HEK293 (cell line): Measurements from ENCODE around the gene CXCL3.

Experiments
- CTCF ChIA-PET: fragments of 350-600 bp; formaldehyde crosslinking; extraction: SDS; loops from one replicate; lab custom pipeline; 2021; ENCODE audit warnings: antibody characterized with exemption; lab: Yijun Ruan, JAX
- POLR2A ChIA-PET: fragments of 300-600 bp; formaldehyde crosslinking; extraction: SDS; loops from one replicate; lab custom pipeline; 2020; ENCODE audit warnings: antibody characterized with exemption, inconsistent platforms; lab: Yijun Ruan, JAX
- H3K27ac ChIP-seq: fragments of 200-500 bp; sonication (Bioruptor generic); 2 replicates; pipeline ENCODE4 v1.5.1; 2014; ENCODE audit warnings: low read depth, low read length, control low read depth, inconsistent platforms; ENCODE audit errors: extremely low read depth
- H3K36me3 ChIP-seq, 2 experiments: fragments of 200-500 bp in 1 of 2; sonication (Bioruptor generic) in 1 of 2; 1 replicate in 1 of 2; 2 replicates in 1 of 2; pipeline ENCODE4 v1.5.1; 2014 to 2017; ENCODE audit warnings: inconsistent platforms in 2 of 2, low read length in 2 of 2; ENCODE audit not compliant: control insufficient read depth in 2 of 2, insufficient read depth in 1 of 2
- H3K4me1 ChIP-seq: fragments of 200-500 bp; sonication (Bioruptor generic); 2 replicates; pipeline ENCODE4 v1.5.1; 2014; ENCODE audit warnings: mild to moderate bottlenecking, low read length, inconsistent platforms; ENCODE audit not compliant: control insufficient read depth, insufficient read depth
- H3K4me3 ChIP-seq: 2 replicates; pipeline ENCODE4 v1.5.1; 2011; ENCODE audit warnings: low read depth, mild to moderate bottlenecking, control low read depth, low read length, moderate library complexity
- H3K9me3 ChIP-seq: fragments of 200-500 bp; sonication (Bioruptor generic); 2 replicates; pipeline ENCODE4 v1.5.1; 2014; ENCODE audit warnings: low read depth, low read length, inconsistent platforms; ENCODE audit not compliant: control insufficient read depth, insufficient read depth
- ATF2 ChIP-seq: fragments of 450-650 bp; formaldehyde crosslinking; IDR thresholded peaks from 2 replicates; pipeline ENCODE4 v1.5.1; 2016; ENCODE audit warnings: missing biosample characterization, missing genetic modification characterization, low read depth
- BCL6B ChIP-seq: fragments of 450-650 bp; formaldehyde crosslinking; IDR thresholded peaks from 2 replicates; pipeline ENCODE4 v1.5.1; 2017; ENCODE audit warnings: missing biosample characterization, missing genetic modification characterization
- GLI2 ChIP-seq: fragments of 450-650 bp; formaldehyde crosslinking; IDR thresholded peaks from 2 replicates; pipeline ENCODE4; 2017; ENCODE audit warnings: missing biosample characterization, missing genetic modification characterization, low read depth, borderline replicate concordance
- OSR2 ChIP-seq: fragments of 450-650 bp; formaldehyde crosslinking; IDR thresholded peaks from 2 replicates; pipeline ENCODE4 v1.5.1; 2016; ENCODE audit warnings: missing biosample characterization, missing genetic modification characterization
- SP7 ChIP-seq: fragments of 450-650 bp; formaldehyde crosslinking; IDR thresholded peaks from 2 replicates; pipeline ENCODE4 v1.5.1; 2016; ENCODE audit warnings: missing biosample characterization, missing genetic modification characterization
- TSHZ1 ChIP-seq: fragments of 450-650 bp; formaldehyde crosslinking; IDR thresholded peaks from 2 replicates; pipeline ENCODE4 v1.5.1; 2016; ENCODE audit warnings: missing biosample characterization, missing genetic modification characterization, borderline replicate concordance
- ZBTB21 ChIP-seq: fragments of 450-650 bp; formaldehyde crosslinking; IDR thresholded peaks from 2 replicates; pipeline ENCODE4 v1.5.1; 2017; ENCODE audit warnings: missing biosample characterization, missing genetic modification characterization
- ZEB2 ChIP-seq: fragments of 450-650 bp; formaldehyde crosslinking; IDR thresholded peaks from 2 replicates; pipeline ENCODE4 v1.5.1; 2016; ENCODE audit warnings: missing biosample characterization, missing genetic modification characterization
- ZFP69B ChIP-seq: fragments of 450-650 bp; formaldehyde crosslinking; IDR thresholded peaks from 2 replicates; pipeline ENCODE4 v1.5.1; 2016; ENCODE audit warnings: missing biosample characterization, missing genetic modification characterization
- ZNF10 ChIP-seq: fragments of 450-650 bp; formaldehyde crosslinking; IDR thresholded peaks from 2 replicates; pipeline ENCODE4 v1.5.1; 2017; ENCODE audit warnings: missing biosample characterization, missing genetic modification characterization
- ZNF174 ChIP-seq: fragments of 450-650 bp; formaldehyde crosslinking; IDR thresholded peaks from 2 replicates; pipeline ENCODE4 v1.5.0; 2017; ENCODE audit warnings: missing biosample characterization, mild to moderate bottlenecking, missing genetic modification characterization
- ZNF184 ChIP-seq: fragments of 450-650 bp; IDR thresholded peaks from 2 replicates; pipeline ENCODE4 v1.5.1; 2018; ENCODE audit warnings: missing biosample characterization, mild to moderate bottlenecking, missing genetic modification characterization
- ZNF24 ChIP-seq: fragments of 450-650 bp; formaldehyde crosslinking; IDR thresholded peaks from 2 replicates; pipeline ENCODE4 v1.5.1; 2016; ENCODE audit warnings: missing biosample characterization, missing genetic modification characterization
- ZNF335 ChIP-seq: fragments of 450-650 bp; formaldehyde crosslinking; conservative IDR thresholded peaks from 2 replicates; pipeline ENCODE4 v1.5.1; 2016; ENCODE audit warnings: missing biosample characterization, missing genetic modification characterization
- ZNF626 ChIP-seq: fragments of 450-650 bp; sonication (Bioruptor Pico); formaldehyde crosslinking; IDR thresholded peaks from 2 replicates; pipeline ENCODE4 v1.5.1; 2018; ENCODE audit warnings: missing biosample characterization, missing genetic modification characterization, inconsistent platforms
- ZNF629 ChIP-seq: fragments of 450-650 bp; formaldehyde crosslinking; IDR thresholded peaks from 2 replicates; pipeline ENCODE4 v1.5.1; 2017; ENCODE audit warnings: missing biosample characterization, missing genetic modification characterization
- ZNF843 ChIP-seq: fragments of 450-650 bp; formaldehyde crosslinking; IDR thresholded peaks from 2 replicates; pipeline ENCODE4 v1.5.1; 2016; ENCODE audit warnings: missing biosample characterization, missing genetic modification characterization
- ZSCAN18 ChIP-seq: fragments of 450-650 bp; formaldehyde crosslinking; IDR thresholded peaks from 2 replicates; pipeline ENCODE4 v1.5.1; 2016; ENCODE audit warnings: missing biosample characterization, missing genetic modification characterization
- TF ChIP-seq, protein P1 (sequence below): fragments of 450-650 bp; formaldehyde crosslinking; IDR thresholded peaks from 2 replicates; pipeline ENCODE4 v1.5.1; 2016; ENCODE audit warnings: missing biosample characterization, missing genetic modification characterization
- TF ChIP-seq, protein P2 (sequence below): fragments of 450-650 bp; formaldehyde crosslinking; IDR thresholded peaks from 2 replicates; pipeline ENCODE4 v1.5.1; 2017; ENCODE audit warnings: missing biosample characterization, missing genetic modification characterization
- TF ChIP-seq, protein P3 (sequence below): fragments of 450-650 bp; formaldehyde crosslinking; IDR thresholded peaks from 2 replicates; pipeline ENCODE4 v1.5.1; 2016; ENCODE audit warnings: missing biosample characterization, missing genetic modification characterization

Gene CXCL3

DNA sequence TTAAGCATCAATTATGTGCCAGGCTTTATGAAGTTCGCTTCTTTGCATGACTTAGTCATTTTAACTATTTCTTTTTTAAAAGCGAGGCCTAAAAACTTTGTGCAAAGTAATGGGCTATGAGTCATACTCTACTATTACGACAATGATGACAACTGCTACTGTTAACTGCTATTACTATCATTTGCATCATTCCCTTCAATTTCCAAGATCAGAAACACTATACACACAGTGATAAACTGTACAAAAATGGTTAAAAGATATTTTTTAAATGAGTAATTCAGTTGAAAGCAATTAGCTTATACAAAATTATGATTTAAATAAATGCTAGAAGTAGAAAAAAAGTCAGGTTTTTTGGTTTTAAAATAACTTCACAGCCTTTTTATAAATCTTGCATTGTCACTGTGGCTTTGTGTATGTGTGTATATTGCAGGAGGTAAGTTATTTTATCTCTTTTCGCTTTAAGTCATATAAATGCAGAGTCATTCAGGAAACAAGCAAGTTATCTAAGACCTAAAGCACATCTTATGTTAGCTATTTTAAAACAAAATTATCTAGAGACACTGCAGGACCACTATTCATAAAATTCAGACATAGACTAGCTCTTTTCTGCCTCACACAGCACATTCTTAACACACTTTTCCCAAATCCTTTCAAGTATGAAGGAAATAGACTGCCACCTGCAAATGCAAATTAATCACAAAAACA is 18.5 kb upstream of the CXCL3 start:
- no peaks in the 10 kb centered on the region; the same call in 1 of the 2 replicates for H3K4me1 ChIP-seq
- H3K36me3 ChIP-seq = no peaks in the 10 kb centered on the region
- ChIA-PET POLR2A (no interaction called here), CTCF (interaction anchor here (0.7 to 1.2 kb wide), 3 partner anchors 46 to 78 kb away, joined by 3 to 6 read pairs (median 4); no protein-coding TSS in a partner anchor)
- no peak overlapping the region for H3K4me3 ChIP-seq
- no peaks in the 10 kb centered on the region for H3K9me3 ChIP-seq
- no peak overlapping the region for H3K27ac ChIP-seq
- TF ChIP-seq ZNF335 (tag by site-specific recombination) (peak; percentile 16), ZNF174 (peak; percentile 9; the same call in 1 of the 2 replicates), ZBTB21 (tag by site-specific recombination) (peak; percentile 70), ZNF629 (peak; percentile 93), ZNF10 (peak; percentile 23; the same call in 1 of the 2 replicates), TSHZ1 (tag by site-specific recombination) (0 out of 2 replicates have a peak, but pooled peaks have one; percentile 53), ZSCAN18 (tag by site-specific recombination) (no peak), ZNF843 (tag by site-specific recombination) (no peak), SP7 (tag by site-specific recombination) (peak; percentile 64; the same call in 1 of the 2 replicates), OSR2 (tag by site-specific recombination) (no peak), ZEB2 (tag by site-specific recombination) (peak; percentile 65; the same call in 1 of the 2 replicates), ZNF626 (0 out of 2 replicates have a peak, but pooled peaks have one; percentile 46), GLI2 (no peak), ZNF24 (0 out of 2 replicates have a peak, but pooled peaks have one; percentile 18), ATF2 (tag by site-specific recombination) (peak; percentile 79), BCL6B (no peak), ZFP69B (no peak), ZNF184 (no peak)
- TF ChIP-seq, protein P1, sequence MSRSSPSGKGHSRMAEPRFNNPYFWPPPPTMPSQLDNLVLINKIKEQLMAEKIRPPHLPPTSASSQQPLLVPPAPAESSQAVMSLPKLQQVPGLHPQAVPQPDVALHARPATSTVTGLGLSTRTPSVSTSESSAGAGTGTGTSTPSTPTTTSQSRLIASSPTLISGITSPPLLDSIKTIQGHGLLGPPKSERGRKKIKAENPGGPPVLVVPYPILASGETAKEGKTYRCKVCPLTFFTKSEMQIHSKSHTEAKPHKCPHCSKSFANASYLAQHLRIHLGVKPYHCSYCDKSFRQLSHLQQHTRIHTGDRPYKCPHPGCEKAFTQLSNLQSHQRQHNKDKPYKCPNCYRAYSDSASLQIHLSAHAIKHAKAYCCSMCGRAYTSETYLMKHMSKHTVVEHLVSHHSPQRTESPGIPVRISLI (tag by site-specific recombination) = peak; percentile 55; the same call in 1 of the 2 replicates
- TF ChIP-seq, protein P2, sequence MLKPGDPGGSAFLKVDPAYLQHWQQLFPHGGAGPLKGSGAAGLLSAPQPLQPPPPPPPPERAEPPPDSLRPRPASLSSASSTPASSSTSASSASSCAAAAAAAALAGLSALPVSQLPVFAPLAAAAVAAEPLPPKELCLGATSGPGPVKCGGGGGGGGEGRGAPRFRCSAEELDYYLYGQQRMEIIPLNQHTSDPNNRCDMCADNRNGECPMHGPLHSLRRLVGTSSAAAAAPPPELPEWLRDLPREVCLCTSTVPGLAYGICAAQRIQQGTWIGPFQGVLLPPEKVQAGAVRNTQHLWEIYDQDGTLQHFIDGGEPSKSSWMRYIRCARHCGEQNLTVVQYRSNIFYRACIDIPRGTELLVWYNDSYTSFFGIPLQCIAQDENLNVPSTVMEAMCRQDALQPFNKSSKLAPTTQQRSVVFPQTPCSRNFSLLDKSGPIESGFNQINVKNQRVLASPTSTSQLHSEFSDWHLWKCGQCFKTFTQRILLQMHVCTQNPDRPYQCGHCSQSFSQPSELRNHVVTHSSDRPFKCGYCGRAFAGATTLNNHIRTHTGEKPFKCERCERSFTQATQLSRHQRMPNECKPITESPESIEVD (tag by site-specific recombination) = peak; percentile 80
- TF ChIP-seq, protein P3, sequence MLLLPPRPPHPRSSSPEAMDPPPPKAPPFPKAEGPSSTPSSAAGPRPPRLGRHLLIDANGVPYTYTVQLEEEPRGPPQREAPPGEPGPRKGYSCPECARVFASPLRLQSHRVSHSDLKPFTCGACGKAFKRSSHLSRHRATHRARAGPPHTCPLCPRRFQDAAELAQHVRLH (tag by site-specific recombination) = no peak
